LNCAP (cell line): ENCODE data around the gene KCNG2.

Experiments used
- TF ChIP-seq, protein P1 (sequence below): fragments of 450-650 bp; IDR thresholded peaks from 2 replicates; pipeline ENCODE4 v1.5.1; 2017; ENCODE audit warnings: mild to moderate bottlenecking

Gene KCNG2

DNA sequence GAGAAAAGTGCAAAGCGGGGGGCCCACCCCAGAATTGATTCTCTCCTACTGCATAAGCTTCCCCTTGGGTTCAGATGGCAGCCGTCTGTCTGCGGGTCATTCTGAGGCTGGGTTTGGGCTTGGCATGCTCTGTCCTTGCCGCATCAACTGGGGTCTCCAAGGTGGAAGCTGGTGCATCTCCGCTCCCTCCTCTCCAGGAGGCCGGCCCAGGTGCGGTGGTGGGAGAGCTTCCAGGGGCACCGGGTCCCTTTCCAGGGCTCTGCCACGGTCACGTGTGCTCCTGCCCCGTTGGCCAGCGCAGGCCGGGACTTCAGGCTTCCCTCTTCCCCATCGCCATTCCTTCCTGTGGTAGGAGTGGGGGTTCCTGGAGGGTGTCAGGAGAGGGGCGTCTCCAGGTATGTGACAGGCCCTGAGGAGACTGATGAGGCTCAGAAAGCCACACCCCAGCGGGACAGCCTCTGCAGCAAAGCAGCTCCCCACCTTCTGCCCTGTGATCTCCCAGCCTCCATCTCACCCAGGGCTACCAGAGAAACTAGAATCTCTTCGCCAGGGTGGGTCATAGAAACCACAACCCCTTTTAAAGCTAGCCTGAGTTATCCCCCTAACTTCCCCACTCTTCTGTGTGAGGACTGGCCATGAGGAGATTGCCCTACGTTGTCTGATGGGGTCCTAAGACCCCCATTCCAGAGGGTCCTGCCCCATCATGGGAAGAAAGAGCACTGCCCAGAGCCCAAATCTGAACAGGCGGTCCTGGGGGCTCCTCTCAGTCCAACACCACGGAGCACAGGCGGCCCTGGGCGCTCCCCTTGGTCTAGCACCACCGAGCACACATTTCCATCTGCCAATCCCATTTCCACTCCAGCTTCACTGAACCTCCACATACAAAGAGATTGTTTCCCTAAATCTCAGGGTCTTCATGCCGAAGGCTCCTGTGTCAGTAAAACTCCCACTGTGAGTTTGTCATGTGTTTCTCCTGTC, 77.1 kb downstream of the KCNG2 start:
- TF ChIP-seq, protein P1, sequence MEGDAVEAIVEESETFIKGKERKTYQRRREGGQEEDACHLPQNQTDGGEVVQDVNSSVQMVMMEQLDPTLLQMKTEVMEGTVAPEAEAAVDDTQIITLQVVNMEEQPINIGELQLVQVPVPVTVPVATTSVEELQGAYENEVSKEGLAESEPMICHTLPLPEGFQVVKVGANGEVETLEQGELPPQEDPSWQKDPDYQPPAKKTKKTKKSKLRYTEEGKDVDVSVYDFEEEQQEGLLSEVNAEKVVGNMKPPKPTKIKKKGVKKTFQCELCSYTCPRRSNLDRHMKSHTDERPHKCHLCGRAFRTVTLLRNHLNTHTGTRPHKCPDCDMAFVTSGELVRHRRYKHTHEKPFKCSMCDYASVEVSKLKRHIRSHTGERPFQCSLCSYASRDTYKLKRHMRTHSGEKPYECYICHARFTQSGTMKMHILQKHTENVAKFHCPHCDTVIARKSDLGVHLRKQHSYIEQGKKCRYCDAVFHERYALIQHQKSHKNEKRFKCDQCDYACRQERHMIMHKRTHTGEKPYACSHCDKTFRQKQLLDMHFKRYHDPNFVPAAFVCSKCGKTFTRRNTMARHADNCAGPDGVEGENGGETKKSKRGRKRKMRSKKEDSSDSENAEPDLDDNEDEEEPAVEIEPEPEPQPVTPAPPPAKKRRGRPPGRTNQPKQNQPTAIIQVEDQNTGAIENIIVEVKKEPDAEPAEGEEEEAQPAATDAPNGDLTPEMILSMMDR: no peak

DNA sequence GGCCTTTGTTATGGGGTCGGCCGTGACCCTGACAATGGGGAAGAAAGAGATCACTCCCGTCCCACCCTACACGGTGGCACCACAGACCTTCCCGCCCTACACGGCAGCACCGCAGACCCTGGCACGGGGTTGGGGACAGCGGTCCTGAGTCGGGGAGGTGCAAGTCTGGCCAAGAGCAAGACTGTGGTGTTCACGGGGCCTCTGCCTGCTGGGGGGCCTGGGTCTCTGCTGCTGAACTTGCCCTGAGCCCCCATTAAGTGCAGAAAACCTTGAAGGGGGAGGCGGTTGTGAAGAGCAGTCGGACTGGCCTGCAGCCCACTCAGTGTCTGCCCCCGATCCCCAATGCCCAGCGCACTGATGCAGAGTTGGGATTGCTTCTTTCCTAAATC, 77.8 kb downstream of the KCNG2 start:
- TF ChIP-seq, protein P1: no peak

DNA sequence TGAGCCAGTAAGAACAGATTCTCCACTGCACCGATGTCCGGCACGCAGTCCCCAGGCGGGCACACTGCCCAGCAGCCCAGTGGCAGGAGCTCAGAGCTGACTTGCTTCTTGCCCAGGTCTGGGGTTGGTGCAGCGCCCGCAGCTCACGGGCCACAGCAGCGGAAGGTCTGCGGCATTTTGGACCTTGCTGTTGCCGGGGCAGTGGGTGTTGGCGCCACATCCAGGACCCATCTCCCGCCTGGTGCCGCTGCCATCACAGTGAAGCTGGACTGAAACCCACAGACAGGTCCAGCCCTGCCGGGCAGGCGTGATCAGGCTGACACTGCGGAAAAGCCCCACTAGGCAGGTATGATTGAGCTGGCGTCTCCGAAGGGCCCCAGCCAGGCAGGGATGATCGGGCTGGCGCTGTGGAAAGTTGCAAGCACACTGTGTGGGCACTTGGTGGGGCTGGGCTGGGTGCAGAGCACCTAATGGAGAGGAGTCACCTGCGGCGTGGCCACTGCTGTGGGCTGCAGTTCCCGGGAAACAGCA, 78.3 kb downstream of the KCNG2 start:
- TF ChIP-seq, protein P1: no peak

DNA sequence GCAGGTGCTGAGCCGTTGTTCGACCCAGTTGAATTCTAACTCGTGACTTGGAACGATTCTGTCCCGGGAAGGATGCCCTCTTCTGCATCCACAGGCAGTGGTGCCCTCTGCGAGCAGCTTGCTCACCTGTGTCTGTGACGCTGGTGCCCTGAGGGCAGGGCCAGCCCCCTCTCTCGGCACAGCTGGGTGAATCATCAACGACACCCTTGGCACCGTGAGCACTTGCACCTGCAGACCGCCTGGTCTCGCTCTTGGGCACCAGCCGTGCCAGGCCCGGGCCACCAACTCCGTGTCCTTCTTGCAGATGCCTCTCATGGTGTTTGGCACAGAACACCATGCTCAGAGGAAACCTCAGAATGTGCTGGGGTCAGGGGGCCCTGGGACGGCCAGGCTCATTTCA, 78.8 kb downstream of the KCNG2 start:
- TF ChIP-seq, protein P1: no peak

DNA sequence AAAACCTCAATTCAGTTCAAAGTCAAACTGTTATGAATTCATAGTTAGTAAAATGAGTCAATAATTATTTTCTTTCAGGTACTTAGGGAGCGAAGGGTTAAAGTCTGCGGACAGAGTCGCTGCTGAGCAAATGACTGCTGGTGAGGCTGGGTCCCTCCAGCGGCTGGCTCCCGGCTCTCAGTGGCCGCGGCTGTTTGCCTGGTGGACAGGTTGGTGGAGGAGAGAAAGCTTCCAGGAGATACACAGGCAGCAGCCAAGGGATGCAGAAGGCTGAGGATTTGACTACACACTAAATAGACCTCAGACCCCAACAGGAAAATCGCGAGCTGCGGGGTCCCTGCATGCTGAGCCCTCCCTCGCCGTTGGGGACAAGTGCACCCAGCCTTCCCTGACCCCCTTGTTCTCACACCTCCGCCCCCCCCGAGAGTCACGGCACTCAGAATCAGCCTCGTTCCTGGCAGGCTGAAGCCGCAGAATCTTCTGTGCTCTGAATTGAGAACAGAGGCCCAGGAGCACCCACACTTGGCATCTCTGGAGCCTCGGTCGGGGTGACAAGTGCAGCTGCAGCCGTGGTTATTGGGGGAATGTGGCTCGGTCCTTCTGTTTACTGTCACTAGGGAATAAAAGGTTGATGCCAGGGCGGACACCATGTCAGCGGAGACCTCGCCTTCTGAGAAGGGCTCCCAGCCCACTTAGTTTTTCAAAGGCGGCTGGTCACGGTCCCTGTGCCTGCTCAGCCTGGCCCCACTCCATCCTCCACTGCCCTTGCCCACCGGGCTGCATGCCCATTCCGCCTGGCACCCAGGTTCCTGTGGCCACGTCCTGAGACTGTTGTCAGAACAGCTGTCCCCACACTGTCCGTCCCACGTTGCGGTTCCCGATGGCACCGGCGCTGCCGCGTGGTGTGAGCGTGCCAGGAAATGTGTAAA, 79.7 kb downstream of the KCNG2 start:
- TF ChIP-seq, protein P1: no peak

DNA sequence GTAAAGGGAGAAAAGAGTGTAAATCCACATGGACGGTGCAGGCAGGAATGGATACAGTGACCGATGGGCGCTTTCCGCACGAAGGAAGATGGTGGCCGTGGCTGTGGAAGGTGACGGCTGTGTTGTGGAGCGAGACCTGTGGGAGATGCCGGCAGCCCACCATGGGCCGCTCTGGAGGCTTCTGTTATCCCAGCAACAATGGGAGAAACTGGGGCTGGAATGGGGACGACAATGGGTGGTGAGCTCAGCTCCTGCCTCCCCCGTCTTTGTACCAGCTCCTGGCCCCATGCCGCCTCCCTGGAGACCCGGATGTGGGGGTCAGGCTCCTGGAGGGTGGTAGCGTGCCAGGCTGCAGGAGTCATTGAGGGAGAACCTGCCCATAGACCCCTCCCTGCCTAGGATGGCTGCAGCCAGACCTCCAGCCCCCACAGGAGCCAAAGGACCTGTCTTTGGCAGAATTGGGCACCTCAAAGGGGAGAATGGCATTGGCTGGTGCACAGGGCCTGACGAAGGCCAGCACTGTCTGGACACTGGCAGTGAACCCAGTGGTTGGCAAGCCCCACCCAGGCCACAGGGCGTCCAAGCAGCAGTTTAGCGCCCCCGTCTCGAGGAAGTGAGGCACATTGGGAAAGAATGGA, 81.1 kb downstream of the KCNG2 start:
- TF ChIP-seq, protein P1: no peak

DNA sequence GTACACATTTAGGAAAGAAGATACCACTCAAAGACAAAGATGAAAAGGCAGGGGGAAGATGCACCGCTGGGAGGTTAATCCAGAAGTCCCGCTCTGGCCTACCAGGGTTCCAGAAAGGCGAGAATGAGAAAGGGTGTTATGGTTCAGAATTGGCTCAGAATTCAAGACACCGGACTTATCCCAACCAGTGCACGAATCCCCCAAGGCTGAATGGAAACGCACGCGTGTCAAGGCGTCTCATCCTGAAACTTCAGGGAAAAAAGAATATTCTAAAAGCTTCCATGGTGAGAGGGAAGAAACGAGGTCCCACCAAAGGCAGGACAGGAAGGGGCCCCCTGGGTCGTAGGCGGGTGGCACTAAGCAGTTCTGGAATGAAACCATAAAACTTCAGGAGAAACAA, 81.8 kb downstream of the KCNG2 start:
- TF ChIP-seq, protein P1: no peak
